ENCODE measurements around the gene PKIG. TPM values are rescaled to one million over a fixed set of nuclear protein-coding genes. Genes with fewer than 3 reads are reported as not detected.

The PKIG gene
- total and polyA plus RNA-seq, 2 of the 8 experiments (the other 6 are each of a cell fraction or from before 2014, with no cell fraction given), result 26.7 to 34.3 TPM

DNA sequence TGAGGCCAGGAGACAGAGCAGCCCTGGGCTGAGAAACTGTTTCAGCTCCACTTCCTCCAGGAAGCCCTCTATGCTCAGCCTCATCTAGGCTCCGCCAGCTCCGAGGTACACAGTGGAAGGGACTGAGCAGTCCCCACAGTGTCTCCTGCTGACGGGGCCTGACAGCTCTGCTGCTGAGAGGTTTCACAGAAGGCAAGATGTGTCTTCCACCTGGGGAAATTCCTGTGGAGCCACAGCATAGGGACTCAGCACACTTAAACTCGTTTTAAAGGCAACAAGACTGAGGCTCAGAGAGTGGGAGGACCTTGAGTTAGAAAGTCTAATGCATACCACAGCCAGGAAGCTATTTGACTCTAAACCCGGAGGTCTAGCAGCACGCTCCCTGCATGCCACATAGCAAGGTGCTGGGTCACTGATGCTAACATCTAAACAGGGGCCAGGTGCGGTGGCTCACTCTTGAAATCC, 62.3 kb downstream of the PKIG start:
- H3K9ac ChIP-seq (replicated peaks in 1 of 4; ENCODE audit: extremely low read depth in 1 of 4, low read depth in 3 of 4, low read length in 3 of 4), result no peak overlapping the region
- POLR2A ChIA-PET (ENCODE audit: partially characterized antibody), result interaction anchor here (1.2 kb wide), 1 partner anchor 16 kb away, joined by 3 read pairs; no protein-coding TSS in a partner anchor
- TF ChIP-seq TEAD4 (IDR thresholded peaks at IDR 0.05; ENCODE audit: low read depth, low read length), result no peak
- TF ChIP-seq CEBPB (IDR thresholded peaks at IDR 0.05; ENCODE audit: low read depth, low read length), result no peak
- TF ChIP-seq, protein P1, sequence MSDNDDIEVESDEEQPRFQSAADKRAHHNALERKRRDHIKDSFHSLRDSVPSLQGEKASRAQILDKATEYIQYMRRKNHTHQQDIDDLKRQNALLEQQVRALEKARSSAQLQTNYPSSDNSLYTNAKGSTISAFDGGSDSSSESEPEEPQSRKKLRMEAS (IDR thresholded peaks at IDR 0.05), result no peak
- no peak for TF ChIP-seq NANOG (IDR thresholded peaks at IDR 0.05; ENCODE audit: insufficient read depth, low read depth, low read length, poor library complexity, severe bottlenecking)
- TF ChIP-seq JUND (IDR thresholded peaks at IDR 0.05; ENCODE audit: low read length), result no peak
- TF ChIP-seq SP4 (IDR thresholded peaks at IDR 0.05; ENCODE audit: low read length), result no peak
- no peak for TF ChIP-seq ATF3 (IDR thresholded peaks at IDR 0.05; ENCODE audit: insufficient read depth, low read depth, low read length)
- no peak for TF ChIP-seq NRF1 (IDR thresholded peaks at IDR 0.05; ENCODE audit: low read depth, low read length)
- TF ChIP-seq SIRT6 (IDR thresholded peaks at IDR 0.05; ENCODE audit: low read length), result no peak
- TF ChIP-seq RAD21 (IDR thresholded peaks at IDR 0.05 in 1 of 2, conservative IDR thresholded peaks at IDR 0.05 in 1 of 2; ENCODE audit: low read depth in 2 of 2, low read length in 2 of 2), result no peak
- TF ChIP-seq GABPA (IDR thresholded peaks at IDR 0.05; ENCODE audit: borderline replicate concordance, insufficient read depth, low read length), result no peak
- TF ChIP-seq YY1 (IDR thresholded peaks at IDR 0.05; ENCODE audit: low read depth, low read length), result no peak
- no peak for TF ChIP-seq CBX8 (IDR thresholded peaks at IDR 0.05; ENCODE audit: borderline replicate concordance, low read depth, low read length)

More for the DNA sequence above, 62.3 kb downstream of the PKIG start:
- CTCF ChIA-PET (ENCODE audit: partially characterized antibody), result interaction anchor here (1.1 to 11.0 kb wide), 5 partner anchors 11 to 141 kb away, joined by 3 to 83 read pairs (median 5); no protein-coding TSS in a partner anchor
- Histone ChIP-seq H3K79me2 (ENCODE audit: control insufficient read depth in 1 of 2, insufficient read depth in 2 of 2, low read length in 2 of 2) (no peaks in the 10 kb centered on the region), H3K27me3 (replicated peaks in 1 of 4; ENCODE audit: control insufficient read depth in 3 of 4, extremely low read depth in 1 of 4, insufficient read depth in 3 of 4, low read length in 3 of 4) (no peaks in the 10 kb centered on the region), H3K36me3 (ENCODE audit: control insufficient read depth in 2 of 4, insufficient read depth in 4 of 4, low read length in 3 of 4) (peaks cover 0 to 2% (median 0%) of the 10 kb centered on the region in 4 experiments; a peak in 1 of 8 replicates), H3K27ac (ENCODE audit: low read depth, low read length) (no peak overlapping the region), H4K8ac (ENCODE audit: extremely low read depth, insufficient read depth, low read length) (no peak overlapping the region), H3K79me1 (ENCODE audit: low read depth, low read length) (0 out of 2 replicates have a peak, but pooled peaks cover 2% of the 10 kb centered on the region), H3K4ac (replicated peaks; ENCODE audit: insufficient read length, low read depth, low read length) (no peak overlapping the region), H2BK120ac (replicated peaks; ENCODE audit: low read depth, low read length) (no peak overlapping the region), H2BK12ac (ENCODE audit: low read depth, low read length) (peak overlapping the region; percentile 60), H3K56ac (replicated peaks; ENCODE audit: insufficient read length, low read depth, low read length) (no peak overlapping the region), H2AK5ac (ENCODE audit: low read depth, low read length) (peak overlapping the region; percentile 98), H3K14ac (ENCODE audit: insufficient read length) (no peak overlapping the region), H3K4me1 (replicated peaks in 1 of 4; ENCODE audit: control insufficient read depth in 3 of 4, insufficient read depth in 4 of 4, low read length in 3 of 4) (peaks cover 17 to 42% (median 29%) of the 10 kb centered on the region in 4 experiments), H2BK20ac (ENCODE audit: low read length) (no peak overlapping the region; the same call in 1 of the 2 replicates), H3K18ac (ENCODE audit: extremely low read depth, low read length) (peak overlapping the region; percentile 42; the same call in 1 of the 2 replicates), H4K20me1 (replicated peaks in 1 of 2; ENCODE audit: control insufficient read depth in 1 of 2, insufficient read depth in 2 of 2, low read length in 2 of 2) (no peaks in the 10 kb centered on the region), H4K5ac (ENCODE audit: insufficient read length, low read depth, low read length) (no peak overlapping the region), H2AFZ (ENCODE audit: low read length) (no peak overlapping the region), H3K9me3 (ENCODE audit: insufficient read depth in 2 of 2, low read depth in 1 of 2, low read length in 1 of 2) (no peaks in the 10 kb centered on the region), H3K23ac (ENCODE audit: insufficient read length) (no peak overlapping the region), H2BK15ac (ENCODE audit: low read length) (peak overlapping the region; percentile 100; the same call in 1 of the 2 replicates), H4K91ac (replicated peaks; ENCODE audit: insufficient read length, low read length) (peak overlapping the region; percentile 36), H2BK5ac (ENCODE audit: low read depth, low read length) (no peak overlapping the region; the same call in 1 of the 2 replicates), H3K4me3 (ENCODE audit: extremely low read depth in 1 of 4, insufficient read depth in 2 of 4, low read depth in 3 of 4, low read length in 4 of 4) (no peak overlapping the region), H3K4me2 (ENCODE audit: insufficient read depth in 1 of 2, low read depth in 2 of 2, low read length in 2 of 2) (no peak overlapping the region), H3K23me2 (ENCODE audit: low read depth, low read length) (no peaks in the 10 kb centered on the region)
- DNase-seq (ENCODE audit: low read depth in 1 of 2, low spot score in 2 of 2) (no peak), FAIRE-seq (no peak)
- WGBS, 2 experiments (ENCODE audit: extremely low coverage in 1 of 2, insufficient coverage in 1 of 2, insufficient read length in 1 of 2, insufficient replicate concordance in 2 of 2, low coverage in 1 of 2, low lambda C conversion rate in 2 of 2, missing lambda C conversion rate in 1 of 2), result 88% methylated on average over 7 of the region's 7 CpGs; no CpG with 5 or more reads in 1 of the 2 experiments
